ENCODE results near the gene FOXJ1. TPM values are rescaled to one million over a fixed set of nuclear protein-coding genes. Genes with fewer than 3 reads are reported as not detected.

The FOXJ1 gene
- total RNA-seq, 4 donors from 2014 or later = 1.1 to 6.5 (median 5.7) TPM

- H3K4me3 ChIP-seq (replicated peaks in 1 of 3) = no peak overlapping the region
- TF ChIP-seq CTCF (IDR thresholded peaks at IDR 0.05) = no peak
- TF ChIP-seq POLR2A (IDR thresholded peaks at IDR 0.05) = no peak
- no peaks in the 10 kb centered on the region for H3K36me3 ChIP-seq
- H3K9me3 ChIP-seq = no peaks in the 10 kb centered on the region
- no peak overlapping the region for H3K27ac ChIP-seq
- no peaks in the 10 kb centered on the region for H3K27me3 ChIP-seq
- no peaks in the 10 kb centered on the region for H3K4me1 ChIP-seq
- no peak for DNase-seq
- WGBS, 2 donors = 72 to 81% methylated on average over 9 to 10 of the region's 10 CpGs
- intact Hi-C loops (cut with DNase I) = no loop called here
Measured at GRCh38 chr17:76166906-76167305, 25.9 kb upstream of the FOXJ1 start.

- intact Hi-C loops (cut with DNase I) = no loop called here
- H3K4me1 ChIP-seq = no peaks in the 10 kb centered on the region
- H3K4me3 ChIP-seq (replicated peaks in 1 of 3) = no peak overlapping the region
- TF ChIP-seq POLR2A (IDR thresholded peaks at IDR 0.05) (no peak), CTCF (IDR thresholded peaks at IDR 0.05) (no peak)
- H3K27me3 ChIP-seq = no peaks in the 10 kb centered on the region
- H3K27ac ChIP-seq = no peak overlapping the region
- no peaks in the 10 kb centered on the region for H3K9me3 ChIP-seq
- 88 to 90% methylated on average over 7 of the region's 7 CpGs for WGBS, 2 donors
- DNase-seq = no peak
- H3K36me3 ChIP-seq = no peaks in the 10 kb centered on the region
Measured at GRCh38 chr17:76166168-76166567, 25.1 kb upstream of the FOXJ1 start.

GRCh38 chr17:76164331-76164730, 23.3 kb upstream of the FOXJ1 start:
- intact Hi-C loops (cut with DNase I) = no loop called here
- whole genome bisulfite sequencing, 2 donors = 67 to 73% methylated on average over 2 of the region's 2 CpGs

GRCh38 chr17:76163919-76164318, 22.9 kb upstream of the FOXJ1 start:
- intact Hi-C loops (cut with DNase I) = no loop called here
- 83 to 87% methylated on average over 4 of the region's 4 CpGs for WGBS, 2 donors
- Histone ChIP-seq H3K4me3 (replicated peaks in 1 of 3) (no peak overlapping the region), H3K4me1 (no peaks in the 10 kb centered on the region), H3K27ac (no peak overlapping the region), H3K27me3 (no peaks in the 10 kb centered on the region), H3K9me3 (no peaks in the 10 kb centered on the region), H3K36me3 (no peaks in the 10 kb centered on the region)
- DNase-seq = no peak
- no peak for TF ChIP-seq CTCF (IDR thresholded peaks at IDR 0.05)
- TF ChIP-seq POLR2A (IDR thresholded peaks at IDR 0.05) = no peak

More at GRCh38 chr17:76164331-76164730, 23.3 kb upstream of the FOXJ1 start:
- H3K9me3 ChIP-seq = no peaks in the 10 kb centered on the region
- no peak overlapping the region for H3K4me3 ChIP-seq (replicated peaks in 1 of 3)
- DNase-seq = no peak
- H3K36me3 ChIP-seq = no peaks in the 10 kb centered on the region
- H3K27me3 ChIP-seq = no peaks in the 10 kb centered on the region
- no peaks in the 10 kb centered on the region for H3K4me1 ChIP-seq
- no peak overlapping the region for H3K27ac ChIP-seq
- no peak for TF ChIP-seq POLR2A (IDR thresholded peaks at IDR 0.05)

- Histone ChIP-seq H3K9me3 (no peaks in the 10 kb centered on the region), H3K27ac (no peak overlapping the region), H3K4me3 (replicated peaks in 1 of 3) (no peak overlapping the region), H3K4me1 (no peaks in the 10 kb centered on the region), H3K27me3 (no peaks in the 10 kb centered on the region), H3K36me3 (no peaks in the 10 kb centered on the region)
- intact Hi-C loops (cut with DNase I) = no loop called here
- TF ChIP-seq CTCF (IDR thresholded peaks at IDR 0.05) = no peak
- TF ChIP-seq POLR2A (IDR thresholded peaks at IDR 0.05) = no peak
- 88 to 89% methylated on average over 20 of the region's 20 CpGs for WGBS, 2 donors
- DNase-seq = no peak
Measured at GRCh38 chr17:76161619-76162266, 20.7 kb upstream of the FOXJ1 start.

All from thyroid gland (tissue), 4 donors.